ENCODE data around the gene FEZF1.

GRCh38 chr7:122314284-122314683 is 9.7 kb upstream of the FEZF1 start:
- no peak for TF ChIP-seq YY1 (IDR thresholded peaks at IDR 0.05; ENCODE audit: low read depth)
- TF ChIP-seq, protein P1, sequence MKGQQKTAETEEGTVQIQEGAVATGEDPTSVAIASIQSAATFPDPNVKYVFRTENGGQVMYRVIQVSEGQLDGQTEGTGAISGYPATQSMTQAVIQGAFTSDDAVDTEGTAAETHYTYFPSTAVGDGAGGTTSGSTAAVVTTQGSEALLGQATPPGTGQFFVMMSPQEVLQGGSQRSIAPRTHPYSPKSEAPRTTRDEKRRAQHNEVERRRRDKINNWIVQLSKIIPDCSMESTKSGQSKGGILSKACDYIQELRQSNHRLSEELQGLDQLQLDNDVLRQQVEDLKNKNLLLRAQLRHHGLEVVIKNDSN (IDR thresholded peaks at IDR 0.05) = no peak

Data from Ishikawa (cell line).